HG03575 (cell line): ENCODE measurements around the gene GSTO2.

Source experiments
- ATAC-seq: cut with Tn5 transposase; IDR thresholded peaks from one replicate; pipeline ENCODE4 v1.9.1; 2021; ENCODE audit not compliant: unreplicated experiment, insufficient number of reproducible peaks, low FRiP score; ENCODE audit errors: extremely low read depth

GSTO2 gene

GRCh38 chr10:104318810-104319741 lies 50.1 kb downstream of the GSTO2 start:
- no peak for ATAC-seq

GRCh38 chr10:104321226-104321625 lies 52.2 kb downstream of the GSTO2 start:
- ATAC-seq = no peak

- ATAC-seq = no peak
Observed at GRCh38 chr10:104321725-104322415, 52.9 kb downstream of the GSTO2 start.

- ATAC-seq = no peak
Observed at GRCh38 chr10:104322416-104322782, 53.4 kb downstream of the GSTO2 start.

- no peak for ATAC-seq
Observed at GRCh38 chr10:104323085-104323484, 54.1 kb downstream of the GSTO2 start.

- no peak for ATAC-seq
Observed at GRCh38 chr10:104323760-104324201, 54.8 kb downstream of the GSTO2 start.

GRCh38 chr10:104324221-104324686 lies 55.3 kb downstream of the GSTO2 start:
- ATAC-seq = no peak

GRCh38 chr10:104324931-104325330 lies 55.9 kb downstream of the GSTO2 start:
- no peak for ATAC-seq

GRCh38 chr10:104325436-104326435 lies 56.8 kb downstream of the GSTO2 start:
- ATAC-seq = no peak

GRCh38 chr10:104326991-104327610 lies 58.1 kb downstream of the GSTO2 start:
- no peak for ATAC-seq

GRCh38 chr10:104327745-104328645 lies 59.0 kb downstream of the GSTO2 start:
- ATAC-seq = no peak

- ATAC-seq = no peak
Observed at GRCh38 chr10:104328646-104328895, 59.6 kb downstream of the GSTO2 start.

GRCh38 chr10:104328896-104329710 lies 60.1 kb downstream of the GSTO2 start:
- no peak for ATAC-seq

- ATAC-seq = no peak
Observed at GRCh38 chr10:104329735-104330134, 60.8 kb downstream of the GSTO2 start.

- no peak for ATAC-seq
Observed at GRCh38 chr10:104330168-104331110, 61.5 kb downstream of the GSTO2 start.

GRCh38 chr10:104331208-104331838 lies 62.3 kb downstream of the GSTO2 start:
- no peak for ATAC-seq
